ENCODE measurements around the gene SCYL1. TPM values are rescaled to one million over a fixed set of nuclear protein-coding genes. Genes with fewer than 3 reads are reported as not detected.

The SCYL1 gene
- total RNA-seq, 1 experiment from 2014 or later = 104 TPM

DNA sequence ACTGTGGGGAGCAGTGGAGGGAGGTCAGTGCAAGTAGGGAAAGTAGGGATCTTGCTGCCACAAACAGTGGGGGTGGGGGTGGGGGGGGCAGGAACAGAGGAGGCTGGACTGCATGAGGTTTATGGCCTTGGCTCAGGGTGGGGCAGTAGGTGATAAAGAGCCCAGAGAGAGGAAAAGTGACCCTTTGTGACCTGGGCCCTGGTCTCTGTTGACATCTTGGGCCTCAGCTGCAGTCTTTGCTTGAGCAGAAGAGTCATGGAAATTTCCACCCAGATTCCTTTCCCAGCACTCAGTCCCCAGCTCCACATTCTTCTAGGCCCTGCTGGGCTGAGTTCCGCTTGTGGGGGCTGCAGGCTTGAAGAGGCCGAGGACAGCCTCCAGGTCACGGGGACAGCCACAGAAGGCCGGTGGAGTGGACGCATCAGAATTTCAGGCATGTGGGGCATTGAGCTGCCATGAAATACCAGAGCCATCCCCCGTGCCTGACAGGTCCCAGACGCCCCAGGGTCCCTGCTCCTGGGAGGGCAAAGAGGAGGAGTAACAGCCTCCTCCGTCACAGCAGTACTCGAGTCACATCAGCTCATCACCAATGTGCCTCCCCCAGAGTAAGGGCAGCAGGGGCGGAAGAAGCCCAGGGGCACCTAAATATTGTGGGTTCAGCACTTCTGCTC, 35.7 kb upstream of the SCYL1 start (continued):
- TF ChIP-seq, protein P1, sequence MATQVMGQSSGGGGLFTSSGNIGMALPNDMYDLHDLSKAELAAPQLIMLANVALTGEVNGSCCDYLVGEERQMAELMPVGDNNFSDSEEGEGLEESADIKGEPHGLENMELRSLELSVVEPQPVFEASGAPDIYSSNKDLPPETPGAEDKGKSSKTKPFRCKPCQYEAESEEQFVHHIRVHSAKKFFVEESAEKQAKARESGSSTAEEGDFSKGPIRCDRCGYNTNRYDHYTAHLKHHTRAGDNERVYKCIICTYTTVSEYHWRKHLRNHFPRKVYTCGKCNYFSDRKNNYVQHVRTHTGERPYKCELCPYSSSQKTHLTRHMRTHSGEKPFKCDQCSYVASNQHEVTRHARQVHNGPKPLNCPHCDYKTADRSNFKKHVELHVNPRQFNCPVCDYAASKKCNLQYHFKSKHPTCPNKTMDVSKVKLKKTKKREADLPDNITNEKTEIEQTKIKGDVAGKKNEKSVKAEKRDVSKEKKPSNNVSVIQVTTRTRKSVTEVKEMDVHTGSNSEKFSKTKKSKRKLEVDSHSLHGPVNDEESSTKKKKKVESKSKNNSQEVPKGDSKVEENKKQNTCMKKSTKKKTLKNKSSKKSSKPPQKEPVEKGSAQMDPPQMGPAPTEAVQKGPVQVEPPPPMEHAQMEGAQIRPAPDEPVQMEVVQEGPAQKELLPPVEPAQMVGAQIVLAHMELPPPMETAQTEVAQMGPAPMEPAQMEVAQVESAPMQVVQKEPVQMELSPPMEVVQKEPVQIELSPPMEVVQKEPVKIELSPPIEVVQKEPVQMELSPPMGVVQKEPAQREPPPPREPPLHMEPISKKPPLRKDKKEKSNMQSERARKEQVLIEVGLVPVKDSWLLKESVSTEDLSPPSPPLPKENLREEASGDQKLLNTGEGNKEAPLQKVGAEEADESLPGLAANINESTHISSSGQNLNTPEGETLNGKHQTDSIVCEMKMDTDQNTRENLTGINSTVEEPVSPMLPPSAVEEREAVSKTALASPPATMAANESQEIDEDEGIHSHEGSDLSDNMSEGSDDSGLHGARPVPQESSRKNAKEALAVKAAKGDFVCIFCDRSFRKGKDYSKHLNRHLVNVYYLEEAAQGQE (IDR thresholded peaks at IDR 0.05; ENCODE audit: low read depth) = no peak
- no peak for TF ChIP-seq FOSL1 (IDR thresholded peaks at IDR 0.05; ENCODE audit: low read depth)
- TF ChIP-seq, protein P2, sequence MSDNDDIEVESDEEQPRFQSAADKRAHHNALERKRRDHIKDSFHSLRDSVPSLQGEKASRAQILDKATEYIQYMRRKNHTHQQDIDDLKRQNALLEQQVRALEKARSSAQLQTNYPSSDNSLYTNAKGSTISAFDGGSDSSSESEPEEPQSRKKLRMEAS (IDR thresholded peaks at IDR 0.05) = no peak
- no peak for TF ChIP-seq JUND (IDR thresholded peaks at IDR 0.05)
- no peak for TF ChIP-seq ZNF274 (IDR thresholded peaks at IDR 0.05; ENCODE audit: low read depth, low read length)
- no peak for TF ChIP-seq EZH2 (IDR thresholded peaks at IDR 0.05)
- no peak for TF ChIP-seq SP1 (IDR thresholded peaks at IDR 0.05; ENCODE audit: low read depth)
- TF ChIP-seq POLR2AphosphoS5 (IDR thresholded peaks at IDR 0.05; ENCODE audit: low read depth, low read length) = no peak
- no peak for TF ChIP-seq YY1 (IDR thresholded peaks at IDR 0.05; ENCODE audit: extremely low read depth, insufficient replicate concordance, low read depth, low read length)
- no peak for TF ChIP-seq POLR2A (IDR thresholded peaks at IDR 0.05; ENCODE audit: borderline replicate concordance, extremely low read depth, insufficient read depth, insufficient read length)
